Fibroblast of pulmonary artery (primary cell): Measurements from ENCODE around the gene GPR119.

Experiments
- DNase-seq: peaks from one replicate; pipeline ENCODE4 v3.0.0-alpha.2; 2010; ENCODE audit warnings: low read depth
- H3K4me3 ChIP-seq: replicated peaks from 2 replicates; pipeline ENCODE4 v1.5.1; 2011; ENCODE audit warnings: low read depth, mild to moderate bottlenecking, control low read depth, low read length, moderate library complexity
- CTCF ChIP-seq: IDR thresholded peaks from 2 replicates; pipeline ENCODE4 v1.5.1; 2011; ENCODE audit warnings: mild to moderate bottlenecking, control low read depth, low read length, inconsistent platforms; ENCODE audit errors: missing control alignments

GPR119 gene

DNA sequence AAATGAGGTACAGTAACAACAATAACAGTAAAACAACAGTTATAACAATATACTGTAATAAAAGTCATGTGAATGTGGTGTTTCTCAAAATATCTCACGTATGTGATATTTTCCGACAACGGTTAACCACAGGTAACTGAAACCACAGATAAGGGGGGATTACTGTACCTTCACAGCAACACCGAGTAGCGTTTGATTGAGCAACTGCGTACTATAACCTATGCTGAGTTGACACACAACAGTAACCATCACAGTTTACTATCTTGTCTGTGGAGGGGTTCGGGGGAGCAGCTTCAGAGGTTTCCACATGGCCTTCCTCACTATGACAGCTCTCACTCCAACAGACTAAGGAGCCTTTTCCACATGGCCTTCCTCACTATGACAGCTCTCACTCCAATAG is 29.7 kb upstream of the GPR119 start:
- no peak for DNase-seq
- TF ChIP-seq CTCF: no peak
- H3K4me3 ChIP-seq: no peak overlapping the region

DNA sequence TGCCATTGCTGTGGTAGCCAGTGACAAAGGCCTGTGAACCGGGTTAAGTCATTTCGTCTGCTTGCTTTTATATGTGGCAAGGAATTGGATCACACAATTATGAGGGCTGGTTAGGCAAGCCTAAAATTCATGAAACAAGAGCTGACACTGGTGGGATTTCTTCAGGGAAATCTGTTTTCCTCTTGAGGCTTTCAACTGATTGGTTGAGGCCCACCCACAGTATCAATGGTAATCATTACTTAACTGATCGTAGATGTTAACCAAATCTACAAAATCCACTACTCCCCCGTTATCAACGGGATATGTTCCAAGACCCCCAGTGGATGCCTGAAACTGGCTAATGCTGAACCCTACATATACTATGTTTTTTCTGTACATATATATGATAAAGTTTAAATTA is 29.3 kb upstream of the GPR119 start:
- H3K4me3 ChIP-seq: no peak overlapping the region
- DNase-seq: no peak
- no peak for TF ChIP-seq CTCF

- DNase-seq: peak; percentile 49
- TF ChIP-seq CTCF: no peak
- no peak overlapping the region for H3K4me3 ChIP-seq
Observed at GRCh38 chrX:130413415-130413814, 27.9 kb upstream of the GPR119 start.

DNA sequence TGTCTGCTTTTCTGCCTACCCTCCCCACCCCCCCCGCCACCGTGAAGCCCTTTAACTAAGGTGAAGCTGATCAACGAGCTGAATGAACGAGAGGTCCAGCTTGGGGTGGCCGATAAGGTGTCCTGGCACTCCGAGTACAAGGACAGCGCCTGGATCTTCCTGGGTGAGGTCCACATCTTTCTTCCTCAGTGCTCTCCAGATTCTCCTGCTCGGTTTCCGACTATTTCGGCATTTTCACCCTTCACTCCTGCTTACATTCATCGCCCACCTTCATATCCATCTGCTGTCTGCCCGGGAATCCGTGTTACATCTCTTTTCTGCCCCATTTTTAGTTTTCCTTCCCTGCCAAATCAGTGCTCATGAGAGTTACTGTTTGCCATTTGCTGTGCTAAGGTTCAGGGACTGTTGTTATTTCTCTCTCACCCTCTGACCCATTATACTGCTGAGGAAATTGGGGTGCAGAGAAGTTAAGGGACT is 16.8 kb upstream of the GPR119 start:
- H3K4me3 ChIP-seq: peak overlapping the region; percentile 73
- no peak for DNase-seq
- TF ChIP-seq CTCF: no peak

DNA sequence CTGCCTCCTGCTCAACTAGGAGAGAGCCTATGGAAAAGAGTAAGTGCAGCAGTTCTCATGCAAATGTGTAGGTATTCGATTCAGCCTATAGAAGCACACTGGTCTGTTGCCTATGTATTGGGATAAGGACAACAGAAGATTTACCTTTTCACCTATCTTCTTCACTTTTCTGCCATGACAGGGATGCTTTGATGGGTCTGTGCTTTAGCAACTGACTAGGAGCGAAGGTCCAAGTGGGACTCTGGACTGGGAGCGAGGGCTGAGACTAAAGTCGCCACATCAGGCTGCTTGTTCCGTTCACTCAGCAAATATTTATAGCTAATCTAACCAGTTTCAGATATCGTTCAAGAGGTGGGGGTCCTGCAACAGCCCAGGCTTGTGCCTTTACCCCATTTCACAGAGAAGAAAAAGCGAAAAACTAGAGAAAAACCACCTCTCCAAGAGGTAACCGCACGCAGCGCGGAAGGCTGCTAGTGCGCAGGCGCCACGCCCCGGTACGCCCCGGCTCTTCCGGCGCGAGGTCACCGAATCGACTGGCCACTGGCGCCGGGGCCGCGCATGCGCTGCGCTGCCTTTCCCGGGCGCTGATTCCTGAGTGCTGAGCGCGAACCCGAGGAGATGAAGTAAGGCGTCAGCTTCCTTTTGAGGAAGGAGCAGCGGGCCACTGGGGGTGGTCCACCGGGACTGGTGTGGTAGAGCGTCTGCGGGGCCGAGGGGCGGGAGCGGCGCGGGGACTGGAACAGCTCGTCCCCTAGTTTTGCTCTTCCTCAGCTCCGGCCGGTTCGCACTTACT is 16.1 kb upstream of the GPR119 start, which contains the start of gene RBMX2:
TSS of gene RBMX2 (plus strand) at position 573 of the 793 bp plus-strand sequence. CDS start at position 619, 46 bp downstream.
- H3K4me3 ChIP-seq: peak within 1 kb of the TSS; percentile 73
- TF ChIP-seq CTCF: no peak
- peak; percentile 72 for DNase-seq

GRCh38 chrX:130395341-130395740 is 9.9 kb upstream of the GPR119 start:
- no peak for DNase-seq
- H3K4me3 ChIP-seq: no peak overlapping the region
- TF ChIP-seq CTCF: no peak
